HepG2 (cell line): Measurements from ENCODE around the gene TMED5. TPM values are rescaled to one million over a fixed set of nuclear protein-coding genes. Genes with fewer than 3 reads are reported as not detected.

Experiments used
- ATAC-seq: fragments of 200-7000 bp; cut with Tn5 transposase; 3 replicates; pipeline ENCODE4 v1.9.1; 2020; ENCODE audit warnings: mild to moderate bottlenecking, moderate library complexity
- BruUV-seq: library from RNA; stranded (reverse); fragments of 400-500 nt; replicated peaks from 2 replicates; lab custom pipeline; 2021; lab: Mats Ljungman, UMichigan
- CTCF ChIA-PET: fragments of 300-600 bp; formaldehyde crosslinking; extraction: SDS; loops from one replicate; lab custom pipeline; 2021; ENCODE audit warnings: low total read pairs, inconsistent platforms, low intra/inter-chr PET ratio; lab: Yijun Ruan, JAX
- POLR2A ChIA-PET: fragments of 350-600 bp; sonication (Branson Sonifier 250); formaldehyde crosslinking; loops from one replicate; lab custom pipeline; 2020; ENCODE audit warnings: antibody characterized with exemption, inconsistent platforms; lab: Yijun Ruan, JAX
- DNase-seq: peaks from one replicate; pipeline ENCODE4 v3.0.0-alpha.2; 2015; ENCODE audit warnings: low spot score
- FAIRE-seq: peaks from 3 replicates; lab custom pipeline; 2011; peaks lifted over from hg19 to GRCh38; lab: Jason Lieb, UNC
- H2AFZ ChIP-seq: one replicate; pipeline ENCODE4 v1.6.1; 2011; ENCODE audit warnings: low read length, inconsistent platforms
- H3K27ac ChIP-seq: fragments of 300-600 bp; 3 replicates; pipeline ENCODE4 v1.8.0; 2011; ENCODE audit warnings: mixed run types, mild to moderate bottlenecking, mixed read lengths, low read length, inconsistent platforms; ENCODE audit not compliant: insufficient read depth; ENCODE audit errors: extremely low read length
- H3K27me3 ChIP-seq, 2 experiments: fragments of 200-600 bp in 1 of 2; 2 replicates in 1 of 2; 3 replicates in 1 of 2; pipeline versions ENCODE4 v1.6.0 to v1.8.0; 2011; ENCODE audit warnings: low read length in 2 of 2, mild to moderate bottlenecking in 2 of 2, moderate library complexity in 2 of 2, inconsistent platforms in 1 of 2; ENCODE audit not compliant: insufficient read depth in 2 of 2, control insufficient read depth in 1 of 2
- H3K36me3 ChIP-seq, 2 experiments: fragments of 200-600 bp in 1 of 2; replicated peaks in 1 of 2; 2 replicates in 1 of 2; 3 replicates in 1 of 2; pipeline versions ENCODE4 v1.5.1 to v1.8.0; 2011; ENCODE audit warnings: low read length in 2 of 2, inconsistent platforms in 1 of 2; ENCODE audit not compliant: insufficient read depth in 2 of 2, control insufficient read depth in 1 of 2
- H3K4me1 ChIP-seq: 2 replicates; pipeline ENCODE4 v1.5.1; 2012; ENCODE audit warnings: low read length, inconsistent platforms; ENCODE audit not compliant: insufficient read depth
- H3K4me2 ChIP-seq: 2 replicates; pipeline ENCODE4 v1.6.0; 2011; ENCODE audit warnings: low read depth, low read length, inconsistent platforms
- H3K4me3 ChIP-seq, 3 experiments: fragments of 200-600 bp in 1 of 3; sonication (generic), shearing (Covaris generic) in 1 of 3; replicated peaks in 1 of 3; 2 replicates each; pipeline ENCODE4 v1.5.1; 2011 to 2016; ENCODE audit warnings: low read length in 3 of 3, inconsistent platforms in 2 of 3, low read depth in 2 of 3, mild to moderate bottlenecking in 2 of 3, control low read depth in 1 of 3, mixed read lengths in 1 of 3; ENCODE audit not compliant: insufficient read depth in 1 of 3
- H3K79me2 ChIP-seq: one replicate; pipeline ENCODE4 v1.6.1; 2011; ENCODE audit warnings: low read length, inconsistent platforms; ENCODE audit not compliant: insufficient read depth
- H3K9ac ChIP-seq: 2 replicates; pipeline ENCODE4 v1.6.0; 2011; ENCODE audit warnings: mild to moderate bottlenecking, low read depth, low read length, inconsistent platforms; ENCODE audit not compliant: insufficient read depth
- H3K9me3 ChIP-seq: 2 replicates; pipeline ENCODE4 v1.5.1; 2012; ENCODE audit warnings: mild to moderate bottlenecking, low read length
- H4K20me1 ChIP-seq: 2 replicates; pipeline ENCODE4 v1.6.0; 2011; ENCODE audit warnings: inconsistent platforms, mild to moderate bottlenecking, low read length, moderate library complexity; ENCODE audit not compliant: insufficient read depth
- DRAP1 ChIP-seq: IDR thresholded peaks from 2 replicates; pipeline ENCODE4 v1.6.1; 2016; ENCODE audit warnings: missing genetic modification reagents, missing compliant biosample characterization
- PTBP1 ChIP-seq: fragments of 200-400 bp; formaldehyde crosslinking; IDR thresholded peaks from 2 replicates; pipeline ENCODE4 v1.6.1; 2018; ENCODE audit warnings: low read length, low read depth; ENCODE audit not compliant: poor library complexity, severe bottlenecking
- ZNF770 ChIP-seq: sonication (generic); formaldehyde crosslinking; IDR thresholded peaks from 2 replicates; pipeline ENCODE4 v1.5.0; 2020; ENCODE audit warnings: mild to moderate bottlenecking, missing genetic modification reagents
- ZNF775 ChIP-seq: sonication (generic); formaldehyde crosslinking; IDR thresholded peaks from 2 replicates; pipeline ENCODE4 v1.4.0; 2020; ENCODE audit warnings: missing genetic modification reagents, mild to moderate bottlenecking, moderate library complexity, borderline replicate concordance
- WGBS: methylation state at CpG from one replicate; pipeline ENCODE4 v1.1.6; 2017; ENCODE audit warnings: low lambda C conversion rate; 5-methylcytosine and 5-hydroxymethylcytosine counted together
- in situ Hi-C: cut with HindIII; loops from 2 replicates; pipeline ENCODE4 v1.10.0; 2017; ENCODE audit warnings: low pct_unique_long_range_greater_than_20kb; ENCODE audit not compliant: extremely low pct_ligation_motif_present
- intact Hi-C: fragments of 100-400 bp; cut with micrococcal nuclease; formaldehyde crosslinking; loops from one replicate; pipeline ENCODE4 v1.10.0; 2022; ENCODE audit not compliant: unreplicated experiment
- polyA plus RNA-seq, 8 experiments: library from polyadenylated mRNA; depleted of rRNA in 3 of 8; stranded (reverse) in 7 of 8; unstranded in 1 of 8; fragments of >200 nt; fragmentation: Illumina TruSeq in 4 of 8; extraction: Trizol in 4 of 8; gene quantifications; 2 replicates each; pipeline versions ENCODE4 v1.2.1 to v1.2.3, GENCODE V29; 2011 to 2016; ENCODE audit warnings: low read depth in 4 of 8, missing spikeins in 1 of 8, mixed read lengths in 1 of 8; ENCODE audit not compliant: insufficient read depth in 1 of 8
- total RNA-seq, 5 experiments: library from RNA; depleted of rRNA; stranded (reverse); fragments of >200 nt; fragmentation: Illumina TruSeq; extraction: Trizol; gene quantifications; 2 replicates each; pipeline ENCODE4 v1.2.3, GENCODE V29; 2016; ENCODE audit warnings: low read depth in 1 of 5

TMED5 gene
- total and polyA plus RNA-seq, 2 of the 13 experiments (the other 11 are each of a cell fraction or from before 2014, with no cell fraction given) = 58.1 to 99.0 TPM

GRCh38 chr1:93114391-93114790 is 65.8 kb downstream of the TMED5 start (continued):
- no peak for TF ChIP-seq PTBP1
- TF ChIP-seq, all 625 proteins: peak for 0

- Histone ChIP-seq H3K9ac (no peak overlapping the region), H3K27ac (no peak overlapping the region), H3K4me3 (no peak overlapping the region), H3K27me3 (no peaks in the 10 kb centered on the region), H3K4me1 (peaks cover 16% of the 10 kb centered on the region), H2AFZ (no peak overlapping the region), H3K79me2 (peaks cover 42% of the 10 kb centered on the region), H3K4me2 (no peak overlapping the region), H3K36me3 (peaks cover 2 to 40% of the 10 kb centered on the region in 2 experiments; a peak in 4 of 5 replicates), H4K20me1 (no peaks in the 10 kb centered on the region), H3K9me3 (no peaks in the 10 kb centered on the region)
- in situ Hi-C loops = no loop called here
- 95% methylated on average over 3 of the region's 3 CpGs for WGBS
- ATAC-seq (no peak), FAIRE-seq (no peak), DNase-seq (no peak)
- BruUV-seq = no TSS peak
- ChIA-PET POLR2A (no interaction called here), CTCF (no interaction called here)
- intact Hi-C loops = no loop called here
- TF ChIP-seq ZNF770 = peak; percentile 42; the same call in 1 of the 2 replicates
- no peak for TF ChIP-seq DRAP1 (CRISPR knock-in tag)
These were observed 67.1 kb downstream of the TMED5 start for GRCh38 chr1:93113127-93113526.

GRCh38 chr1:93111561-93111960 is 68.7 kb downstream of the TMED5 start:
- peaks cover 56% of the 10 kb centered on the region for H3K79me2 ChIP-seq
- H2AFZ ChIP-seq = no peak overlapping the region
- no peaks in the 10 kb centered on the region for H4K20me1 ChIP-seq
- in situ Hi-C loops (no loop called here), intact Hi-C loops (no loop called here)
- ATAC-seq (no peak), DNase-seq (no peak), FAIRE-seq (no peak)
- CTCF ChIA-PET = no interaction called here
- H3K4me1 ChIP-seq = peaks cover 16% of the 10 kb centered on the region
- H3K9me3 ChIP-seq = no peaks in the 10 kb centered on the region
- no peak overlapping the region for H3K4me3 ChIP-seq
- BruUV-seq = no TSS peak
- H3K36me3 ChIP-seq = peaks cover 3 to 33% of the 10 kb centered on the region in 2 experiments
- no peak overlapping the region for H3K4me2 ChIP-seq
- no peak overlapping the region for H3K27ac ChIP-seq
- H3K9ac ChIP-seq = no peak overlapping the region
- no peak for TF ChIP-seq ZNF775
- POLR2A ChIA-PET = no interaction called here
- H3K27me3 ChIP-seq = no peaks in the 10 kb centered on the region
